A549 (cell line): ENCODE measurements around the gene FGF14. TPM values are rescaled to one million over a fixed set of nuclear protein-coding genes. Genes with fewer than 3 reads are reported as not detected.

Experiments
- ATAC-seq, 2 experiments: fragments of 200-7000 bp in 1 of 2; fragments of >200 bp in 1 of 2; cut with Nextera tagmentation in 1 of 2; cut with Tn5 transposase in 1 of 2; 3 replicates each; pipeline versions ENCODE4 v1.8.0 to v1.9.1; 2018 to 2020; ENCODE audit warnings: mild to moderate bottlenecking in 1 of 2, moderate library complexity in 1 of 2
- CTCF ChIA-PET: fragments of 300-600 bp; sonication (Branson Sonifier 250); formaldehyde crosslinking; extraction: SDS; loops from one replicate; lab custom pipeline; 2021; ENCODE audit warnings: antibody characterized with exemption, inconsistent platforms; lab: Yijun Ruan, JAX
- POLR2A ChIA-PET: fragments of 350-600 bp; formaldehyde crosslinking; extraction: SDS; loops from one replicate; lab custom pipeline; 2021; ENCODE audit warnings: antibody characterized with exemption, inconsistent platforms; lab: Yijun Ruan, JAX
- DNase-seq, 2 experiments: peaks; one replicate each; pipeline versions ENCODE4 v3.0.0 to v3.0.0-alpha.2; 2011 to 2016; ENCODE audit warnings: low read depth in 1 of 2, low spot score in 1 of 2
- FAIRE-seq: peaks from 2 replicates; lab custom pipeline; 2011; peaks lifted over from hg19 to GRCh38; lab: Jason Lieb, UNC
- H3K27ac ChIP-seq, 2 experiments: fragments of >200 bp; sonication (Bioruptor Twin); formaldehyde crosslinking; 3 replicates each; pipeline ENCODE4 v1.5.1; 2016 to 2017
- H3K4me1 ChIP-seq: fragments of >200 bp; sonication (Bioruptor Twin); formaldehyde crosslinking; 3 replicates; pipeline ENCODE4 v1.6.1; 2016
- H3K4me2 ChIP-seq: fragments of >200 bp; sonication (Bioruptor Twin); formaldehyde crosslinking; 3 replicates; pipeline ENCODE4 v1.6.1; 2016
- H3K4me3 ChIP-seq: fragments of >200 bp; sonication (Bioruptor Twin); formaldehyde crosslinking; 3 replicates; pipeline ENCODE4 v1.5.1; 2016
- H3K9me3 ChIP-seq: fragments of >200 bp; sonication (Bioruptor Twin); formaldehyde crosslinking; 3 replicates; pipeline ENCODE4 v1.6.1; 2016
- BHLHE40 ChIP-seq: IDR thresholded peaks from 2 replicates; pipeline ENCODE4 v1.6.1; 2012; ENCODE audit warnings: low read depth, low read length, inconsistent platforms
- CEBPB ChIP-seq, 2 experiments: fragments of >200 bp in 1 of 2; sonication (Bioruptor Twin) in 1 of 2; formaldehyde crosslinking in 1 of 2; IDR thresholded peaks; 2 replicates each; pipeline ENCODE4 v1.6.1; 2012 to 2016
- CHD4 ChIP-seq: fragments of 200-600 bp; sonication (generic); IDR thresholded peaks from 2 replicates; pipeline ENCODE4 v1.6.1; 2016; ENCODE audit warnings: antibody characterized with exemption, mild to moderate bottlenecking, borderline replicate concordance
- EHF ChIP-seq: fragments of 250-450 bp; sonication (Bioruptor Pico); IDR thresholded peaks from 2 replicates; pipeline ENCODE4 v1.5.0; 2020; ENCODE audit warnings: mild to moderate bottlenecking
- ELK1 ChIP-seq: fragments of 150-350 bp; IDR thresholded peaks from 2 replicates; pipeline ENCODE4 v1.6.1; 2014; ENCODE audit warnings: low read depth, mild to moderate bottlenecking, low read length
- FOSL2 ChIP-seq, 2 experiments: fragments of 450-650 bp in 1 of 2; fragments of >200 bp in 1 of 2; sonication (Bioruptor Twin) in 1 of 2; formaldehyde crosslinking; IDR thresholded peaks; 2 replicates each; pipeline versions ENCODE4 v1.5.0 to v1.6.1; 2016 to 2020; ENCODE audit warnings: mild to moderate bottlenecking in 1 of 2, moderate library complexity in 1 of 2
- HES2 ChIP-seq: fragments of >200 bp; sonication (Bioruptor Twin); formaldehyde crosslinking; IDR thresholded peaks from 2 replicates; pipeline ENCODE4 v1.6.1; 2016
- JUNB ChIP-seq: fragments of >200 bp; sonication (Bioruptor Twin); formaldehyde crosslinking; IDR thresholded peaks from 2 replicates; pipeline ENCODE4 v1.6.1; 2016
- MAFK ChIP-seq: fragments of 450-650 bp; IDR thresholded peaks from 2 replicates; pipeline ENCODE4 v1.6.1; 2014; ENCODE audit not compliant: partially characterized antibody
- NFE2L2 ChIP-seq: fragments of 150-350 bp; conservative IDR thresholded peaks from 2 replicates; pipeline ENCODE4 v1.6.1; 2014; ENCODE audit warnings: low read length
- PHF8 ChIP-seq: fragments of 200-600 bp; sonication (generic); IDR thresholded peaks from 2 replicates; pipeline ENCODE4 v1.6.1; 2016; ENCODE audit warnings: low read depth, mild to moderate bottlenecking, antibody characterized with exemption, moderate library complexity, borderline replicate concordance
- RARB ChIP-seq: fragments of 250-450 bp; sonication (Bioruptor Pico); IDR thresholded peaks from 2 replicates; pipeline ENCODE4 v1.8.0; 2021; ENCODE audit warnings: mild to moderate bottlenecking, moderate library complexity
- RFX5 ChIP-seq: fragments of 450-650 bp; IDR thresholded peaks from 2 replicates; pipeline ENCODE4 v1.7.1; 2014; ENCODE audit warnings: antibody characterized with exemption, mild to moderate bottlenecking, moderate library complexity
- WGBS: methylation state at CpG from one replicate; pipeline ENCODE4 v1.1.6; 2017; ENCODE audit errors: missing lambda C conversion rate; 5-methylcytosine and 5-hydroxymethylcytosine counted together
- polyA plus RNA-seq, 4 experiments: library from polyadenylated mRNA; depleted of rRNA in 3 of 4; stranded (reverse); fragments of >200 nt; fragmentation: RNase III in 1 of 4; extraction: RNeasy Plus Mini Kit Qiagen cat#74134 plus additional on column Dnase treatment in 1 of 4; gene quantifications; 2 replicates in 3 of 4; 3 replicates in 1 of 4; pipeline ENCODE4 v1.2.3, GENCODE V29; 2011 to 2017
- TF ChIP-seq, protein P1 (sequence below): IDR thresholded peaks from 2 replicates; pipeline ENCODE4 v1.6.1; 2012; ENCODE audit warnings: low read depth, borderline replicate concordance

The FGF14 gene
- polyA plus RNA-seq, 2 of the 4 experiments (the other 2 are of a cell fraction) = not detected

DNA sequence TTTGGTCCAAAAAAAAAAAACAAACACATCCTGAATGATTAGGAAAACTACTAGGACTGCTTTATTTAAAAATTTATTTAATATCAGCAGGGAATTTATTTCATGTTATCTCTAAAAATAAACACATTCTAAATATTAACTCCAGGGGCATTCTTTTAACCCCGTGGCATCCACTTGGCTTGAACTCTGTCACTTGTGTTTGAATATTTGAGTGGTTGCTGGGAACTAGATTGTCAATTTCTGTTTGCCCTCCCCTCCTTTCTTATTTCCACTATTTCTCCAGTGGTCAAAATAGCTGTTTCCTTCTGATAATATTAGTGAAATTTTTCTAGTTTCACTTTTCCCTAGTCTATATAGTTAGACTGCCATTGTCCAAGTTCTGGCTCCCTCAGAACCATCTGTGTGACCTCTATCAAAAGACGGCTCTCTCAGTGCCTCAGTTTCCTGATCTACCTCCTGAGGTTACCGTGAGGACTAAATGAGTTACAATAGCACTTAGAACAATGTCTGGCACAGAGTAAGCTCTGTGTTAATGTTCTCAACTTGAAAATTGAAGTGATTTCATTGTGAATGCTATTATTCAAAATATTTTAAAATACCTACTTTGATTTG lies 107.3 kb downstream of the FGF14 start (continued):
- TF ChIP-seq JUNB = no peak
- no peak for TF ChIP-seq MAFK
- no peak for TF ChIP-seq ELK1

DNA sequence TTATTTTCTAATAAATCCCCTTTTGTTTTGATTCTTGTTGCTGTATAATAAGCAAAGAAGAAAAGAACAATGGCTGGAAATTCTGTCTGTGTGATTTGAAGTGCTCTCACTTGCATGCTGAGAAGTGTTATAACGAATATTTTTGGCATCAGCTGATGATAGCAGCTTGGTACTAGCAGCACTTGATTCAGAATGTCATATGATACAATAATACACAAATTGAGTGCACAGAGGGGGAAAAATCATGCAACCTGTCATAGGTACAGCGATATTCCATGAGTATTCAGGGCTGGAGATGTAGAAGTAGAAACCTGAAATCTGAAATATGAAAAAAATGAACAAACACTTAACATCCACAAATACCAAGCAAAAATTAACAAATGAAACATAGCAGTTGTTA lies 108.1 kb downstream of the FGF14 start:
- TF ChIP-seq EHF (CRISPR knock-in tag) = no peak
- TF ChIP-seq BHLHE40 = no peak
- no peak for TF ChIP-seq PHF8
- TF ChIP-seq CHD4 = no peak
- TF ChIP-seq, protein P1, sequence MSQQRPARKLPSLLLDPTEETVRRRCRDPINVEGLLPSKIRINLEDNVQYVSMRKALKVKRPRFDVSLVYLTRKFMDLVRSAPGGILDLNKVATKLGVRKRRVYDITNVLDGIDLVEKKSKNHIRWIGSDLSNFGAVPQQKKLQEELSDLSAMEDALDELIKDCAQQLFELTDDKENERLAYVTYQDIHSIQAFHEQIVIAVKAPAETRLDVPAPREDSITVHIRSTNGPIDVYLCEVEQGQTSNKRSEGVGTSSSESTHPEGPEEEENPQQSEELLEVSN = no peak
- no peak for TF ChIP-seq NFE2L2
- WGBS = 14% methylated on average over 2 of the region's 2 CpGs

DNA sequence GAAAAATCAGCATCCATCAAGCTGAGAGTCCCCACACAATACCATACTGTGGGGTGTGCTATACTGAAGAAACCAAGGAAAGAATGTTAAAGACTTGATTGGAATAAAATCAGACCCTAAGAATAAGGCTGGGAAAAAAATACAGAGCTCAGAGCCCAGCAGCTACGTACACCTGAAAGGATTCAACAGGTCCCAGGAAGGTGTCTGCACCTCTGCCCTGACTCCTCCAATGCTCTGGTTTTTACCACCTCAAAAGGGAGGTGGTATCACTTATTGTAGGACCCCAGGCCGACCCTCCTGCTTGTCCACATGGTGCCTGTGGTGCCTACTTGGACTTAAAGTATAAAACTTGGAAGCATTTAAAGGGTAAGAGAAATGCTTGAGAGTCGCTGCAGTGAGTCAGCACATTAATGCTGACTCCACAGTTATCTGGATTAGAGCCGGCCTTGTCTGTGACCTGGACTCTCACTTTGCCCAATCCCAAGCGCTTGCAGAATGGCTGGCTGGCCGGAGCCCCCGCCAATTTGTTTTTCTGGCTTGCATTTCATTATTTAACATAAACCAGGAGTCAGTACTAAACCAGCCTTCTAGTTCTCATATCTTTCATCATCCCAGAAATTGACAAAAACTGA lies 110.1 kb downstream of the FGF14 start:
- Histone ChIP-seq H3K4me1 (no peaks in the 10 kb centered on the region), H3K4me3 (no peak overlapping the region), H3K9me3 (no peaks in the 10 kb centered on the region), H3K4me2 (no peak overlapping the region), H3K27ac (no peak overlapping the region)
- TF ChIP-seq MAFK (peak; percentile 89), RARB (no peak)
- CTCF ChIA-PET = no interaction called here
- 32% methylated on average over 7 of the region's 7 CpGs for WGBS
- ATAC-seq (no peak), FAIRE-seq (no peak), DNase-seq (no peak)
- POLR2A ChIA-PET = no interaction called here

More for the DNA sequence above, 108.1 kb downstream of the FGF14 start:
- no peak for DNase-seq
- Histone ChIP-seq H3K4me1 (no peaks in the 10 kb centered on the region), H3K9me3 (no peaks in the 10 kb centered on the region), H3K4me3 (no peak overlapping the region), H3K27ac (no peak overlapping the region), H3K4me2 (no peak overlapping the region)
- no peak for FAIRE-seq
- POLR2A ChIA-PET = no interaction called here
- ATAC-seq = no peak
- CTCF ChIA-PET = no interaction called here

DNA sequence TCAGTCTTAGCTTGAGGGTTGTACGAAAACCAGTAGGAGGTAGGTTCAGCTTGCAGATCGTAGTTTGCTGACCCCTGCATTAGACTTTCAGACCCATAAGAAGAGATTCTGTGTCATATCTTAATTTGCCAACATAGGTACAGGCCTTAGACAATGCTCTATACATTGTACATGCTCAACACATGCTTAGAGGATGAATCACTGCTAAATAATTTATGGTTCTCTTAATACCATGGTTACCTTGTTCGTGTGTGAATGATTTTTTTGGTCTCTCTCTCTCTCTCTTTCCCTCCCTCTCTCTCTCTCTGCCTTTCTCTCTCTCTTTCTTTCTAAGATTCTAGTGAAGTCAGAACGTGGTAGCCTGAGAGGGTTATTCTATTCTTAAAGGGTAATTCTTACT lies 112.2 kb downstream of the FGF14 start:
- 23% methylated on average over 4 of the region's 4 CpGs for WGBS
- ChIA-PET POLR2A (no interaction called here), CTCF (no interaction called here)
- no peak overlapping the region for H3K27ac ChIP-seq
- no peaks in the 10 kb centered on the region for H3K9me3 ChIP-seq
- DNase-seq (no peak), ATAC-seq (no peak)
- H3K4me3 ChIP-seq = no peak overlapping the region
- no peak overlapping the region for H3K4me2 ChIP-seq
- no peak for TF ChIP-seq NFE2L2
- TF ChIP-seq, all 56 proteins: peak for 0
- peaks cover 4% of the 10 kb centered on the region; the same call in 1 of the 3 replicates for H3K4me1 ChIP-seq
- no peak for FAIRE-seq

DNA sequence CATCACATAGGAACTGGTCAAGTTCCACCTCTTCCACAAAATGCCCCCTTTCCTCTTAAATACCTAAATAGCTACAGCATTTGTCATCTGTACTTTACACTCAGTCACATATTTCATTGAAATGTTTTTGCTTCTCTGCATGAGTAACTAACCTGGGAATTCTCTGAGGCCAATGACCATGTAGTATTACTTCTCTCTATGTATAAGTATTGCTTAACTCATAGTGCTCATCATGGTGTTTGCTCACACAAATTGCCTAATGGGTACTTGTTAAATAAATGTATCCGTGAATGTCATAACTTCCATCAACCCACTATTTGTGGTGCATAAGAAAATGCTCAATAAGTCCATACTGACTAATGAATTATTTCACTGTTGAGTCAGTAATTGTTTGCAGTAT lies 115.5 kb downstream of the FGF14 start:
- Histone ChIP-seq H3K27ac (no peak overlapping the region), H3K4me1 (peaks cover 4% of the 10 kb centered on the region; the same call in 1 of the 3 replicates), H3K9me3 (no peaks in the 10 kb centered on the region), H3K4me3 (no peak overlapping the region), H3K4me2 (peak overlapping the region; percentile 39; the same call in 2 of the 3 replicates)
- TF ChIP-seq, protein P1 = no peak
- TF ChIP-seq CEBPB (IDR thresholded peaks at IDR 0.05) (peak; percentile 46 to 70; a peak in 2 of 4 replicates), RFX5 (no peak), HES2 (peak; percentile 23; the same call in 1 of the 2 replicates), JUNB (peak; percentile 29; the same call in 1 of the 2 replicates), FOSL2 (IDR thresholded peaks at IDR 0.05) (peak; percentile 46; the same call in 1 of the 2 replicates), FOSL2 (CRISPR knock-in tag; IDR thresholded peaks at IDR 0.05) (peak; percentile 50)
- ChIA-PET POLR2A (no interaction called here), CTCF (no interaction called here)
- ATAC-seq (peak; percentile 78 to 80), FAIRE-seq (no peak), DNase-seq (peak; percentile 0 to 29)
- 0% methylated on average over 1 of the region's 1 CpG for WGBS
